HepG2 (cell line): ENCODE measurements around the gene SMIM44. TPM values are rescaled to one million over a fixed set of nuclear protein-coding genes. Genes with fewer than 3 reads are reported as not detected.
A peak's percentile ranks its signal among the peaks of the same experiment; 100 is the strongest.

Experiments
- CAMTA2 ChIP-seq: sonication (generic); formaldehyde crosslinking; IDR thresholded peaks from 2 replicates; pipeline ENCODE4 v1.4.0; 2020; ENCODE audit warnings: mild to moderate bottlenecking, missing genetic modification reagents, borderline replicate concordance
- GZF1 ChIP-seq: sonication (generic); formaldehyde crosslinking; IDR thresholded peaks from 2 replicates; pipeline ENCODE4 v1.5.1; 2020; ENCODE audit warnings: mild to moderate bottlenecking, missing genetic modification reagents
- HIVEP1 ChIP-seq: sonication (generic); formaldehyde crosslinking; IDR thresholded peaks from 2 replicates; pipeline ENCODE4 v1.4.0; 2020; ENCODE audit warnings: mild to moderate bottlenecking, missing genetic modification reagents
- HOXA3 ChIP-seq: sonication (generic); formaldehyde crosslinking; IDR thresholded peaks from 2 replicates; pipeline ENCODE4 v1.5.0; 2020; ENCODE audit warnings: missing genetic modification reagents
- JUN ChIP-seq: sonication (generic); formaldehyde crosslinking; IDR thresholded peaks from 2 replicates; pipeline ENCODE4 v1.4.0; 2020; ENCODE audit warnings: mild to moderate bottlenecking, missing genetic modification reagents
- KLF13 ChIP-seq: sonication (generic); formaldehyde crosslinking; IDR thresholded peaks from 2 replicates; pipeline ENCODE4 v1.4.0; 2020; ENCODE audit warnings: mild to moderate bottlenecking, missing genetic modification reagents
- POLR2AphosphoS5 ChIP-seq: IDR thresholded peaks from 2 replicates; pipeline ENCODE4 v1.6.1; 2012; ENCODE audit warnings: low read depth, low read length
- RELA ChIP-seq: sonication (generic); formaldehyde crosslinking; IDR thresholded peaks from 2 replicates; pipeline ENCODE4 v1.4.0; 2020; ENCODE audit warnings: missing genetic modification reagents
- ZBTB1 ChIP-seq: sonication (generic); formaldehyde crosslinking; IDR thresholded peaks from 2 replicates; pipeline ENCODE4 v1.4.0; 2020; ENCODE audit warnings: missing genetic modification reagents, borderline replicate concordance
- ZBTB7B ChIP-seq: sonication (generic); formaldehyde crosslinking; IDR thresholded peaks from 2 replicates; pipeline ENCODE4 v1.4.0; 2020; ENCODE audit warnings: missing genetic modification reagents
- ZFP41 ChIP-seq: sonication (generic); formaldehyde crosslinking; IDR thresholded peaks from 2 replicates; pipeline ENCODE4 v1.4.0; 2020; ENCODE audit warnings: mild to moderate bottlenecking, missing genetic modification reagents, borderline replicate concordance
- ZNF10 ChIP-seq: sonication (generic); formaldehyde crosslinking; IDR thresholded peaks from 2 replicates; pipeline ENCODE4 v1.4.0; 2020; ENCODE audit warnings: mild to moderate bottlenecking, low read depth, missing genetic modification reagents, borderline replicate concordance
- ZNF251 ChIP-seq: sonication (generic); formaldehyde crosslinking; IDR thresholded peaks from 2 replicates; pipeline ENCODE4 v1.9.0; 2021; ENCODE audit warnings: mild to moderate bottlenecking, missing genetic modification reagents
- ZNF33B ChIP-seq: sonication (generic); formaldehyde crosslinking; IDR thresholded peaks from 2 replicates; pipeline ENCODE4 v1.5.1; 2020; ENCODE audit warnings: mild to moderate bottlenecking, missing genetic modification reagents
- ZNF383 ChIP-seq: sonication (generic); formaldehyde crosslinking; IDR thresholded peaks from 2 replicates; pipeline ENCODE4 v1.4.0; 2020; ENCODE audit warnings: missing genetic modification reagents, mild to moderate bottlenecking, borderline replicate concordance
- ZNF83 ChIP-seq: sonication (generic); formaldehyde crosslinking; IDR thresholded peaks from 2 replicates; pipeline ENCODE4 v1.4.0; 2020; ENCODE audit warnings: missing genetic modification reagents, mild to moderate bottlenecking, borderline replicate concordance
- polyA plus RNA-seq, 8 experiments: library from polyadenylated mRNA; depleted of rRNA in 3 of 8; stranded (reverse) in 7 of 8; unstranded in 1 of 8; fragments of >200 nt; fragmentation: Illumina TruSeq in 4 of 8; extraction: Trizol in 4 of 8; gene quantifications; 2 replicates each; pipeline versions ENCODE4 v1.2.1 to v1.2.3, GENCODE V29; 2011 to 2016; ENCODE audit warnings: low read depth in 4 of 8, missing spikeins in 1 of 8, mixed read lengths in 1 of 8; ENCODE audit not compliant: insufficient read depth in 1 of 8
- total RNA-seq, 5 experiments: library from RNA; depleted of rRNA; stranded (reverse); fragments of >200 nt; fragmentation: Illumina TruSeq; extraction: Trizol; gene quantifications; 2 replicates each; pipeline ENCODE4 v1.2.3, GENCODE V29; 2016; ENCODE audit warnings: low read depth in 1 of 5
- TF ChIP-seq, protein P1 (sequence below): IDR thresholded peaks from 2 replicates; pipeline ENCODE4 v1.4.0; 2020; ENCODE audit warnings: mild to moderate bottlenecking, missing genetic modification reagents
- TF ChIP-seq, protein P2 (sequence below): sonication (generic); formaldehyde crosslinking; IDR thresholded peaks from 2 replicates; pipeline ENCODE4 v1.5.0; 2020; ENCODE audit warnings: mild to moderate bottlenecking, missing genetic modification reagents, borderline replicate concordance
- TF ChIP-seq, protein P3 (sequence below): sonication (generic); formaldehyde crosslinking; IDR thresholded peaks from 2 replicates; pipeline ENCODE4 v1.8.0; 2022; ENCODE audit warnings: missing genetic modification reagents, low read depth, mild to moderate bottlenecking, borderline replicate concordance
- TF ChIP-seq, protein P4 (sequence below): sonication (generic); formaldehyde crosslinking; IDR thresholded peaks from 2 replicates; pipeline ENCODE4 v1.8.1; 2023; ENCODE audit warnings: mild to moderate bottlenecking, missing genetic modification reagents, borderline replicate concordance

Gene SMIM44
- total and polyA plus RNA-seq, 2 of the 13 experiments (the other 11 are each of a cell fraction or from before 2014, with no cell fraction given), result not detected

DNA sequence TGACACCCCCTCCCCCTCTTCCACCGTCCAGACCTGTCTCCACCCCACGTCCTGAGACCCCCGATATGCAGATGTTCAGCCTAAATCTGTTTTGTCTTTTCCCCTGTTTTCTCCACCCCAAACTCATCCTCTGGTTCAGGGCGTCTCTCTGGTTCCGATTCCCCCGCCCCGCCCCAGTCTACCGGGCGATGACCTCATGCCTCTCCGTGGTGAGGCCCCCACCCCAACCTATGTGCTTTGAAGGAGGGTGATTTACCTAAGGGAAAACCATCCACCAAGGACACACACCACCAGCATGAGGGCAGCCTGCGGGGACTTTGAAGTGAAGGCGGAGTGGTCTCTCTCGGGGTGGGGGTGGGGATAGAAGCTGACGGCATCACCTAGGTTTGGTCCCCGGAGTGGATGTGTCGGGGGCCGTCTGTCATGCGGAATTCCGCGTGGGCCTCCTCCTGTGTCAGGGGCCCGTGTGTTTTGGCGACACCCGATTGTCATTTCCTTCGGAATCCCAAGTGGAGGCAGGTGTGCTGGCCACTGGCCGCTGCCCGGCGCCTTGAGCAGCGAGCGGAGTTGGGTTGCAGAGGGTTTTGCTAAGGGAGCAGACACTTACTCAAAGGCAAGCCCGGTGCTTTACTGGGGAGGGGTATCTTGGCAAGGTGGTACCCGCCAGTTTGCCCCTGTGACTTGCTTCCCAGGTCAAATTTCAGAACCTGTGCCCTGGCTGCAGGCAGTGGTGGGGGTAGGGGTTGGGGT is 24.3 kb upstream of the SMIM44 start (continued):
- TF ChIP-seq, protein P1, sequence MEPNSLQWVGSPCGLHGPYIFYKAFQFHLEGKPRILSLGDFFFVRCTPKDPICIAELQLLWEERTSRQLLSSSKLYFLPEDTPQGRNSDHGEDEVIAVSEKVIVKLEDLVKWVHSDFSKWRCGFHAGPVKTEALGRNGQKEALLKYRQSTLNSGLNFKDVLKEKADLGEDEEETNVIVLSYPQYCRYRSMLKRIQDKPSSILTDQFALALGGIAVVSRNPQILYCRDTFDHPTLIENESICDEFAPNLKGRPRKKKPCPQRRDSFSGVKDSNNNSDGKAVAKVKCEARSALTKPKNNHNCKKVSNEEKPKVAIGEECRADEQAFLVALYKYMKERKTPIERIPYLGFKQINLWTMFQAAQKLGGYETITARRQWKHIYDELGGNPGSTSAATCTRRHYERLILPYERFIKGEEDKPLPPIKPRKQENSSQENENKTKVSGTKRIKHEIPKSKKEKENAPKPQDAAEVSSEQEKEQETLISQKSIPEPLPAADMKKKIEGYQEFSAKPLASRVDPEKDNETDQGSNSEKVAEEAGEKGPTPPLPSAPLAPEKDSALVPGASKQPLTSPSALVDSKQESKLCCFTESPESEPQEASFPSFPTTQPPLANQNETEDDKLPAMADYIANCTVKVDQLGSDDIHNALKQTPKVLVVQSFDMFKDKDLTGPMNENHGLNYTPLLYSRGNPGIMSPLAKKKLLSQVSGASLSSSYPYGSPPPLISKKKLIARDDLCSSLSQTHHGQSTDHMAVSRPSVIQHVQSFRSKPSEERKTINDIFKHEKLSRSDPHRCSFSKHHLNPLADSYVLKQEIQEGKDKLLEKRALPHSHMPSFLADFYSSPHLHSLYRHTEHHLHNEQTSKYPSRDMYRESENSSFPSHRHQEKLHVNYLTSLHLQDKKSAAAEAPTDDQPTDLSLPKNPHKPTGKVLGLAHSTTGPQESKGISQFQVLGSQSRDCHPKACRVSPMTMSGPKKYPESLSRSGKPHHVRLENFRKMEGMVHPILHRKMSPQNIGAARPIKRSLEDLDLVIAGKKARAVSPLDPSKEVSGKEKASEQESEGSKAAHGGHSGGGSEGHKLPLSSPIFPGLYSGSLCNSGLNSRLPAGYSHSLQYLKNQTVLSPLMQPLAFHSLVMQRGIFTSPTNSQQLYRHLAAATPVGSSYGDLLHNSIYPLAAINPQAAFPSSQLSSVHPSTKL (CRISPR knock-in tag), result peak; percentile 37; the same call in 1 of the 2 replicates
- TF ChIP-seq HIVEP1, result peak; percentile 64; the same call in 1 of the 2 replicates
- TF ChIP-seq, protein P2, sequence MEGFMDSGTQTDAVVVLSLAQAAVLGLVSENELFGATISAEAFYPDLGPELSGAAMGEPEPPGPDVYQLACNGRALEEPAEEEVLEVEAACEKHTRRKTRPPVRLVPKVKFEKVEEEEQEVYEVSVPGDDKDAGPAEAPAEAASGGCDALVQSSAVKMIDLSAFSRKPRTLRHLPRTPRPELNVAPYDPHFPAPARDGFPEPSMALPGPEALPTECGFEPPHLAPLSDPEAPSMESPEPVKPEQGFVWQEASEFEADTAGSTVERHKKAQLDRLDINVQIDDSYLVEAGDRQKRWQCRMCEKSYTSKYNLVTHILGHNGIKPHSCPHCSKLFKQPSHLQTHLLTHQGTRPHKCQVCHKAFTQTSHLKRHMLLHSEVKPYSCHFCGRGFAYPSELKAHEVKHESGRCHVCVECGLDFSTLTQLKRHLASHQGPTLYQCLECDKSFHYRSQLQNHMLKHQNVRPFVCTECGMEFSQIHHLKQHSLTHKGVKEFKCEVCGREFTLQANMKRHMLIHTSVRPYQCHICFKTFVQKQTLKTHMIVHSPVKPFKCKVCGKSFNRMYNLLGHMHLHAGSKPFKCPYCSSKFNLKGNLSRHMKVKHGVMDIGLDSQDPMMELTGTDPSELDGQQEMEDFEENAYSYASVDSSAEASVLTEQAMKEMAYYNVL (CRISPR knock-in tag), result peak; percentile 38; the same call in 1 of the 2 replicates
- TF ChIP-seq HOXA3 (CRISPR knock-in tag), result 0 out of 2 replicates have a peak, but pooled peaks have one; percentile 29
- peak; percentile 82 for TF ChIP-seq JUN (CRISPR knock-in tag)
- no peak for TF ChIP-seq ZNF383
- no peak for TF ChIP-seq ZBTB1 (CRISPR knock-in tag)
- TF ChIP-seq ZNF251, result no peak
- no peak for TF ChIP-seq KLF13
- TF ChIP-seq, protein P3, sequence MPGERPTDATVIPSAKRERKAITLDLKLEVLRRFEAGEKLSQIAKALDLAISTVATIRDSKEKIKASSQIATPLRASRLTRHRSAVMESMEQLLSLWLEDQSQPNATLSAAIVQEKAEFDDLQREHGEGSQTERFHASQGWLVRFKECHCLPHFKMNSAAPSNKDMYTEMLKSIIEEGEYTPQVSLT (CRISPR knock-in tag), result no peak
- TF ChIP-seq ZNF33B (CRISPR knock-in tag), result no peak
- TF ChIP-seq GZF1 (CRISPR knock-in tag), result no peak
- TF ChIP-seq ZFP41 (CRISPR knock-in tag), result no peak
- no peak for TF ChIP-seq ZBTB7B (CRISPR knock-in tag)
- TF ChIP-seq RELA (CRISPR knock-in tag), result no peak
- TF ChIP-seq ZNF83, result no peak
- TF ChIP-seq CAMTA2 (CRISPR knock-in tag), result no peak
- TF ChIP-seq ZNF10 (CRISPR knock-in tag), result no peak
- TF ChIP-seq, protein P4, sequence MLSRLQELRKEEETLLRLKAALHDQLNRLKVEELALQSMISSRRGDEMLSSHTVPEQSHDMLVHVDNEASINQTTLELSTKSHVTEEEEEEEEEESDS (CRISPR knock-in tag), result no peak
- no peak for TF ChIP-seq POLR2AphosphoS5
